Stimulated activated CD4-positive, alpha-beta T cell treated with anti-CD3 and anti-CD28 coated beads, Interleukin-15, amount 100 ng/mL, for 48 hours (primary cell): ENCODE results near the gene NRCAM.

Experiments used
- DNase-seq, 2 donors: peaks; one replicate each; pipeline ENCODE4 v3.0.0-alpha.2; 2020; ENCODE audit warnings: low read depth in 2 of 2

The NRCAM gene

GRCh38 chr7:108459922-108460551 is 3.8 kb upstream of the NRCAM start:
- DNase-seq, result no peak

GRCh38 chr7:108457871-108458270 is 1.6 kb upstream of the NRCAM start:
- DNase-seq, result no peak

- no peak for DNase-seq
Observed at GRCh38 chr7:108456845-108457540, 757 bp upstream of the NRCAM start.

GRCh38 chr7:108455551-108455997 is 662 bp downstream of the NRCAM start:
- DNase-seq, result no peak

GRCh38 chr7:108454674-108455550 is 1.3 kb downstream of the NRCAM start:
- DNase-seq, result no peak

- DNase-seq, result no peak
Observed at GRCh38 chr7:108454317-108454673, 1.9 kb downstream of the NRCAM start.

- no peak for DNase-seq
Observed at GRCh38 chr7:108453320-108453719, 2.9 kb downstream of the NRCAM start.

- DNase-seq, result no peak
Observed at GRCh38 chr7:108452707-108453106, 3.5 kb downstream of the NRCAM start.

- DNase-seq, result no peak
Observed at GRCh38 chr7:108451296-108451848, 4.9 kb downstream of the NRCAM start.

- no peak for DNase-seq
Observed at GRCh38 chr7:108450160-108450559, 6.1 kb downstream of the NRCAM start.

- DNase-seq, result no peak
Observed at GRCh38 chr7:108449521-108449920, 6.7 kb downstream of the NRCAM start.

- no peak for DNase-seq
Observed at GRCh38 chr7:108448584-108449505, 7.4 kb downstream of the NRCAM start.

- DNase-seq, result peak; percentile 31 to 36
Observed at GRCh38 chr7:108442039-108442568, 14.1 kb downstream of the NRCAM start.

- DNase-seq, result no peak
Observed at GRCh38 chr7:108441392-108441955, 14.8 kb downstream of the NRCAM start.

- no peak for DNase-seq
Observed at GRCh38 chr7:108440613-108441012, 15.6 kb downstream of the NRCAM start.

- no peak for DNase-seq
Observed at GRCh38 chr7:108436906-108437305, 19.3 kb downstream of the NRCAM start.

- DNase-seq, result no peak
Observed at GRCh38 chr7:108434010-108434409, 22.2 kb downstream of the NRCAM start.

- DNase-seq, result no peak
Observed at GRCh38 chr7:108431099-108431498, 25.1 kb downstream of the NRCAM start.

- DNase-seq, result no peak
Observed at GRCh38 chr7:108430664-108431063, 25.6 kb downstream of the NRCAM start.

- no peak for DNase-seq
Observed at GRCh38 chr7:108427766-108428165, 28.5 kb downstream of the NRCAM start.
